ENCODE results near the gene ST7. TPM values are rescaled to one million over a fixed set of nuclear protein-coding genes. Genes with fewer than 3 reads are reported as not detected.

The ST7 gene
- total and polyA plus RNA-seq, 2 experiments from 2014 or later: 9.9 to 18.3 TPM

DNA sequence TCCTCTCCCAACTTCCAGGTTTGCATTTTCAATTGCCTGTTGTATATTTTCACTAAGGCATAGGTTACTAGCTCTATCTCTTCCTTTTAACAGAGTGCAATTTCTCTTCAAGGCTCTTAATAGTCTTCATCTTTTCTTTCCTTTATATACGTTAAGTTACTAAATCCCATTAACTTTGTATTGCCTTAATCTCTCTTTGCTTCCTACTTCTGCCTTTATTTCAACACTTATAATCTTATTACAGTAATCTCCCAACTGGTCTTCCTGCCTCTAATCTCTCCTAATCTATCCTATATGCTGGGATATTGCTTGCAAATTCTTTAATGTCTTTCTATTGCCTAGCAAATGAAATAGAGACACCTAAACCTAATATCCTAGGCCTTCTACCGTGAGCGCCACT, 26.1 kb downstream of the ST7 start:
- Histone ChIP-seq H3K27ac (ENCODE audit: low read depth) (no peak overlapping the region), H3K4me3 (no peak overlapping the region), H3F3A (replicated peaks; ENCODE audit: low read depth) (no peaks in the 10 kb centered on the region), H3K36me3 (ENCODE audit: insufficient read depth) (no peaks in the 10 kb centered on the region), H2AFZ (no peak overlapping the region), H3K79me2 (replicated peaks; ENCODE audit: insufficient read depth) (peaks cover 9% of the 10 kb centered on the region), H3K4me1 (ENCODE audit: insufficient read depth) (no peaks in the 10 kb centered on the region), H4K20me1 (replicated peaks; ENCODE audit: insufficient read depth) (no peaks in the 10 kb centered on the region), H3K9me2 (ENCODE audit: insufficient read depth) (no peaks in the 10 kb centered on the region), H3K4me2 (no peak overlapping the region), H3K27me3 (ENCODE audit: insufficient read depth) (no peaks in the 10 kb centered on the region)
- no peaks in the 10 kb centered on the region for H3K27me3 Mint-ChIP-seq (ENCODE audit: insufficient read depth, low read depth, poor library complexity)
- ATAC-seq (no peak), DNase-seq (ENCODE audit: low spot score) (no peak)
- no peaks in the 10 kb centered on the region; the same call in 2 of the 3 replicates for H3K4me1 Mint-ChIP-seq
- TF ChIP-seq STAT1 (IDR thresholded peaks at IDR 0.05; ENCODE audit: unreplicated experiment) (no peak), EZH2phosphoT487 (IDR thresholded peaks at IDR 0.05; ENCODE audit: unreplicated experiment) (no peak), ZNF331 (CRISPR knock-in tag; IDR thresholded peaks at IDR 0.05; ENCODE audit: low read depth) (no peak)
- H3K4me3 Mint-ChIP-seq: no peak overlapping the region
- H3K36me3 Mint-ChIP-seq (ENCODE audit: low read depth): peaks cover 8% of the 10 kb centered on the region; the same call in 2 of the 3 replicates
- no peak overlapping the region for H3K27ac Mint-ChIP-seq
- peaks cover 4% of the 10 kb centered on the region for H3K9me3 Mint-ChIP-seq

- H3K27ac ChIP-seq (ENCODE audit: low read depth): no peak overlapping the region
- Mint-ChIP-seq H3K4me3 (no peak overlapping the region), H3K27ac (no peak overlapping the region), H3K9me3 (no peaks in the 10 kb centered on the region), H3K27me3 (ENCODE audit: insufficient read depth, low read depth, poor library complexity) (no peaks in the 10 kb centered on the region), H3K4me1 (no peaks in the 10 kb centered on the region; the same call in 2 of the 3 replicates), H3K36me3 (ENCODE audit: low read depth) (peaks cover 2% of the 10 kb centered on the region; the same call in 2 of the 3 replicates)
- no peaks in the 10 kb centered on the region for H3K4me1 ChIP-seq (ENCODE audit: insufficient read depth)
- no peak for ATAC-seq
- DNase-seq (ENCODE audit: low spot score): no peak
- H3K36me3 ChIP-seq (ENCODE audit: insufficient read depth): no peaks in the 10 kb centered on the region
- H3F3A ChIP-seq (replicated peaks; ENCODE audit: low read depth): no peaks in the 10 kb centered on the region
- H4K20me1 ChIP-seq (replicated peaks; ENCODE audit: insufficient read depth): no peaks in the 10 kb centered on the region
- no peak overlapping the region for H3K4me2 ChIP-seq
- no peaks in the 10 kb centered on the region for H3K9me2 ChIP-seq (ENCODE audit: insufficient read depth)
- H3K4me3 ChIP-seq: no peak overlapping the region
- no peaks in the 10 kb centered on the region for H3K27me3 ChIP-seq (ENCODE audit: insufficient read depth)
- peaks cover 8% of the 10 kb centered on the region; the same call in 1 of the 2 replicates for H3K79me2 ChIP-seq (replicated peaks; ENCODE audit: insufficient read depth)
- H2AFZ ChIP-seq: no peak overlapping the region
- TF ChIP-seq CREB1 (CRISPR knock-in tag; IDR thresholded peaks at IDR 0.05; ENCODE audit: low read depth) (no peak), ZNF331 (CRISPR knock-in tag; IDR thresholded peaks at IDR 0.05; ENCODE audit: low read depth) (no peak), NANOG (IDR thresholded peaks at IDR 0.05; ENCODE audit: borderline replicate concordance) (no peak), ZNF114 (CRISPR knock-in tag; IDR thresholded peaks at IDR 0.05) (no peak), JUNB (IDR thresholded peaks at IDR 0.05; ENCODE audit: unreplicated experiment) (no peak), REST (IDR thresholded peaks at IDR 0.05; ENCODE audit: unreplicated experiment) (no peak), EZH2phosphoT487 (IDR thresholded peaks at IDR 0.05; ENCODE audit: unreplicated experiment) (no peak), STAT1 (IDR thresholded peaks at IDR 0.05; ENCODE audit: unreplicated experiment) (no peak), POLR2AphosphoS5 (IDR thresholded peaks at IDR 0.05; ENCODE audit: low read depth) (no peak), ETS1 (IDR thresholded peaks at IDR 0.05) (no peak), EZH2 (IDR thresholded peaks at IDR 0.05; ENCODE audit: low read depth, unreplicated experiment) (no peak)
- TF ChIP-seq, protein P1, sequence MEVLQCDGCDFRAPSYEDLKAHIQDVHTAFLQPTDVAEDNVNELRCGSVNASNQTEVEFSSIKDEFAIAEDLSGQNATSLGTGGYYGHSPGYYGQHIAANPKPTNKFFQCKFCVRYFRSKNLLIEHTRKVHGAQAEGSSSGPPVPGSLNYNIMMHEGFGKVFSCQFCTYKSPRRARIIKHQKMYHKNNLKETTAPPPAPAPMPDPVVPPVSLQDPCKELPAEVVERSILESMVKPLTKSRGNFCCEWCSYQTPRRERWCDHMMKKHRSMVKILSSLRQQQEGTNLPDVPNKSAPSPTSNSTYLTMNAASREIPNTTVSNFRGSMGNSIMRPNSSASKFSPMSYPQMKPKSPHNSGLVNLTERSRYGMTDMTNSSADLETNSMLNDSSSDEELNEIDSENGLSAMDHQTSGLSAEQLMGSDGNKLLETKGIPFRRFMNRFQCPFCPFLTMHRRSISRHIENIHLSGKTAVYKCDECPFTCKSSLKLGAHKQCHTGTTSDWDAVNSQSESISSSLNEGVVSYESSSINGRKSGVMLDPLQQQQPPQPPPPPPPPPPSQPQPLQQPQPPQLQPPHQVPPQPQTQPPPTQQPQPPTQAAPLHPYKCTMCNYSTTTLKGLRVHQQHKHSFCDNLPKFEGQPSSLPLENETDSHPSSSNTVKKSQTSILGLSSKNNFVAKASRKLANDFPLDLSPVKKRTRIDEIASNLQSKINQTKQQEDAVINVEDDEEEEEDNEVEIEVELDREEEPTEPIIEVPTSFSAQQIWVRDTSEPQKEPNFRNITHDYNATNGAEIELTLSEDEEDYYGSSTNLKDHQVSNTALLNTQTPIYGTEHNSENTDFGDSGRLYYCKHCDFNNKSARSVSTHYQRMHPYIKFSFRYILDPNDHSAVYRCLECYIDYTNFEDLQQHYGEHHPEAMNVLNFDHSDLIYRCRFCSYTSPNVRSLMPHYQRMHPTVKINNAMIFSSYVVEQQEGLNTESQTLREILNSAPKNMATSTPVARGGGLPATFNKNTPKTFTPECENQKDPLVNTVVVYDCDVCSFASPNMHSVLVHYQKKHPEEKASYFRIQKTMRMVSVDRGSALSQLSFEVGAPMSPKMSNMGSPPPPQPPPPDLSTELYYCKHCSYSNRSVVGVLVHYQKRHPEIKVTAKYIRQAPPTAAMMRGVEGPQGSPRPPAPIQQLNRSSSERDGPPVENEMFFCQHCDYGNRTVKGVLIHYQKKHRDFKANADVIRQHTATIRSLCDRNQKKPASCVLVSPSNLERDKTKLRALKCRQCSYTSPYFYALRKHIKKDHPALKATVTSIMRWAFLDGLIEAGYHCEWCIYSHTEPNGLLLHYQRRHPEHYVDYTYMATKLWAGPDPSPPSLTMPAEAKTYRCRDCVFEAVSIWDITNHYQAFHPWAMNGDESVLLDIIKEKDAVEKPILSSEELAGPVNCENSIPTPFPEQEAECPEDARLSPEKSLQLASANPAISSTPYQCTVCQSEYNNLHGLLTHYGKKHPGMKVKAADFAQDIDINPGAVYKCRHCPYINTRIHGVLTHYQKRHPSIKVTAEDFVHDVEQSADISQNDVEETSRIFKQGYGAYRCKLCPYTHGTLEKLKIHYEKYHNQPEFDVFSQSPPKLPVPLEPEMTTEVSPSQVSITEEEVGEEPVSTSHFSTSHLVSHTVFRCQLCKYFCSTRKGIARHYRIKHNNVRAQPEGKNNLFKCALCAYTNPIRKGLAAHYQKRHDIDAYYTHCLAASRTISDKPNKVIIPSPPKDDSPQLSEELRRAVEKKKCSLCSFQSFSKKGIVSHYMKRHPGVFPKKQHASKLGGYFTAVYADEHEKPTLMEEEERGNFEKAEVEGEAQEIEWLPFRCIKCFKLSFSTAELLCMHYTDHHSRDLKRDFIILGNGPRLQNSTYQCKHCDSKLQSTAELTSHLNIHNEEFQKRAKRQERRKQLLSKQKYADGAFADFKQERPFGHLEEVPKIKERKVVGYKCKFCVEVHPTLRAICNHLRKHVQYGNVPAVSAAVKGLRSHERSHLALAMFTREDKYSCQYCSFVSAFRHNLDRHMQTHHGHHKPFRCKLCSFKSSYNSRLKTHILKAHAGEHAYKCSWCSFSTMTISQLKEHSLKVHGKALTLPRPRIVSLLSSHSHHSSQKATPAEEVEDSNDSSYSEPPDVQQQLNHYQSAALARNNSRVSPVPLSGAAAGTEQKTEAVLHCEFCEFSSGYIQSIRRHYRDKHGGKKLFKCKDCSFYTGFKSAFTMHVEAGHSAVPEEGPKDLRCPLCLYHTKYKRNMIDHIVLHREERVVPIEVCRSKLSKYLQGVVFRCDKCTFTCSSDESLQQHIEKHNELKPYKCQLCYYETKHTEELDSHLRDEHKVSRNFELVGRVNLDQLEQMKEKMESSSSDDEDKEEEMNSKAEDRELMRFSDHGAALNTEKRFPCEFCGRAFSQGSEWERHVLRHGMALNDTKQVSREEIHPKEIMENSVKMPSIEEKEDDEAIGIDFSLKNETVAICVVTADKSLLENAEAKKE (CRISPR knock-in tag; IDR thresholded peaks at IDR 0.05): no peak
Measured at GRCh38 chr7:116980354-116980753, 27.1 kb downstream of the ST7 start.
